GM12891 (cell line): ENCODE measurements around the gene UNG.

Experiments
- POLR2A ChIP-seq: IDR thresholded peaks from 2 replicates; pipeline ENCODE4 v1.6.1; 2011; ENCODE audit warnings: low read depth, low read length, control low read depth
- POLR2AphosphoS5 ChIP-seq: IDR thresholded peaks from 2 replicates; pipeline ENCODE4 v1.6.1; 2011; ENCODE audit warnings: low read depth, low read length, control low read depth
- SPI1 ChIP-seq: IDR thresholded peaks from 2 replicates; pipeline ENCODE4 v1.6.1; 2011; ENCODE audit warnings: low read depth, low read length, control low read depth
- TAF1 ChIP-seq: IDR thresholded peaks from 2 replicates; pipeline ENCODE4 v1.6.1; 2011; ENCODE audit warnings: low read depth, low read length, control low read depth

DNA sequence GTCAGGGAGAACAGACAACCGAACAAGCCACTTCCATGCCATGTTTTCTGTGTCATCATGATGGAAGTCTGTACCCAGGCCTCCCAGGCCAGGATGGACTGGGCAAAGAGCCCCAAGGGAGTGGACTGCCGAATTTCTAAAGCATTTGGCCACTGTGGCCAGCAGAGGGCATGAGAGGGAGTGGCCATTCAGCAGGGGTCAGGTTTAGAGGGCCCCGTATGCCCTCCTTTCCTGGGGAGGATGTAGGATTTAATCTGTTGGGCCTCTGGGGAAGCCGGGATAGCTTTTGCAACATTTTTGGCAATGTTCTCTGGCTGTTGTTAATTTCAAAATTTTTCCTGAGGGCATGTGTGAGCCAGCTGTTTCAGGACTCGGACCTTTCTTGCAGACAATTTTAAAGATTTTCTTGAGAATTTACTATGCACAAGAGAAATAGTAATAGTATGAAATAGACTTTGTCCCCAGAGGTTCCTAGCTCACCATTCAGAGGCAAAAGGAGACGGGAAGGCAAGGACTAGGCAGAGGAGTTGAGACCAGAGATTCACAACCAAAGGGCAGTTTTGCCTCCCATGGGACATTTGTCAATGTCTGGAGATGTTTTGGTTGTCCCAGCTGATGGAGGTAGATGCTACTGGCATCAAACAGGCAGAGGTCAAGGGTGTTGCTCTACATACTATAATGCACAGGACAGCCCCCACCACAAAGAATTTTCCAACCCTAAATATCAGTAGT lies 37.0 kb downstream of the UNG start:
- TF ChIP-seq POLR2AphosphoS5 (no peak), POLR2A (no peak), TAF1 (no peak), SPI1 (no peak)
